Hematopoietic multipotent progenitor cell (in vitro differentiated cells): Measurements from ENCODE around the gene MTREX. TPM values are rescaled to one million over a fixed set of nuclear protein-coding genes. Genes with fewer than 3 reads are reported as not detected.

Source experiments
- DNase-seq, 3 donors: peaks; one replicate each; pipeline ENCODE4 v3.0.0-alpha.2; 2011 to 2015; ENCODE audit warnings: low read depth in 2 of 3, low spot score in 2 of 3
- total RNA-seq: library from RNA; depleted of rRNA; stranded (reverse); fragments of >200 nt; gene quantifications from one replicate; pipeline ENCODE4 v1.2.3, GENCODE V29; 2012

The MTREX gene
- total RNA-seq, 1 donor, result 15.3 TPM

GRCh38 chr5:55459572-55459971 is 151.8 kb downstream of the MTREX start:
- no peak for DNase-seq

- DNase-seq, result no peak
These were observed 155.8 kb downstream of the MTREX start for GRCh38 chr5:55463613-55464012.

- DNase-seq, result no peak
These were observed 160.2 kb downstream of the MTREX start for GRCh38 chr5:55467862-55468551.

DNA sequence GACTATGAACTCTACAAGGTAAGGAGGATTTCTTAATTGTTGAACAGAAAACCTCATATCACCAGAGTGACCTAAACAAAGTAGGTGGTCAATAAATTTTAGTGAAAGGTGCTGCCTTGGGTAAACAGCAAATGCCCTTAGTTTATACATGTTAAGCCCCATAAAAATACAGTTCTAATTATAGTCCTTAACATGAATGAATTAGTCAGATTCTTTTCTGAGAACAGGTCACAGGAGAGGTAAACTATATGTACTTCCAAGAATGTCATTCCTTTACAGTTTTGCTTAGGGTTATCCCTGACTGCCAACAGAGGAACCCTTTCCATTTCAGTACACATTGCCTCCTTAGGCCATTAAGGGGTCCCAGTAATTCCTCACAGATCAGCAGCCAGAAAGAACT is 162.1 kb downstream of the MTREX start:
- no peak for DNase-seq

GRCh38 chr5:55470282-55470681 is 162.5 kb downstream of the MTREX start:
- no peak for DNase-seq

GRCh38 chr5:55471468-55471867 is 163.7 kb downstream of the MTREX start:
- DNase-seq, result no peak

- DNase-seq, result no peak
These were observed 164.9 kb downstream of the MTREX start for GRCh38 chr5:55472642-55473041.

Other genes starting within 250 kb of the MTREX start
- gene GZMA, start 205.3 kb upstream of the MTREX start, total RNA-seq, result not detected
- gene GPX8, start 147.8 kb upstream of the MTREX start, total RNA-seq, result under 0.01 TPM
- gene CDC20B, start 134.8 kb upstream of the MTREX start, total RNA-seq, result not detected
- not detected for gene MCIDAS, start 80.7 kb upstream of the MTREX start, total RNA-seq
- gene CCNO, start 74.4 kb upstream of the MTREX start, total RNA-seq, result under 0.01 TPM
- 5.9 TPM for gene DHX29, start 295 bp upstream of the MTREX start, total RNA-seq
- gene PLPP1, start 227.0 kb downstream of the MTREX start, total RNA-seq, result 2.4 TPM